GM18517 (cell line): ENCODE measurements around the gene SEMA7A.
"Not testable (repeated sequence)": the region's sequence is repeated elsewhere in the genome, so short reads cannot be mapped to it uniquely, and the experiment has no call there.

Source experiments
- ATAC-seq: cut with Tn5 transposase; IDR thresholded peaks from one replicate; pipeline ENCODE4 v1.9.1; 2021; ENCODE audit warnings: mild to moderate bottlenecking, moderate library complexity; ENCODE audit not compliant: unreplicated experiment

The SEMA7A gene

DNA sequence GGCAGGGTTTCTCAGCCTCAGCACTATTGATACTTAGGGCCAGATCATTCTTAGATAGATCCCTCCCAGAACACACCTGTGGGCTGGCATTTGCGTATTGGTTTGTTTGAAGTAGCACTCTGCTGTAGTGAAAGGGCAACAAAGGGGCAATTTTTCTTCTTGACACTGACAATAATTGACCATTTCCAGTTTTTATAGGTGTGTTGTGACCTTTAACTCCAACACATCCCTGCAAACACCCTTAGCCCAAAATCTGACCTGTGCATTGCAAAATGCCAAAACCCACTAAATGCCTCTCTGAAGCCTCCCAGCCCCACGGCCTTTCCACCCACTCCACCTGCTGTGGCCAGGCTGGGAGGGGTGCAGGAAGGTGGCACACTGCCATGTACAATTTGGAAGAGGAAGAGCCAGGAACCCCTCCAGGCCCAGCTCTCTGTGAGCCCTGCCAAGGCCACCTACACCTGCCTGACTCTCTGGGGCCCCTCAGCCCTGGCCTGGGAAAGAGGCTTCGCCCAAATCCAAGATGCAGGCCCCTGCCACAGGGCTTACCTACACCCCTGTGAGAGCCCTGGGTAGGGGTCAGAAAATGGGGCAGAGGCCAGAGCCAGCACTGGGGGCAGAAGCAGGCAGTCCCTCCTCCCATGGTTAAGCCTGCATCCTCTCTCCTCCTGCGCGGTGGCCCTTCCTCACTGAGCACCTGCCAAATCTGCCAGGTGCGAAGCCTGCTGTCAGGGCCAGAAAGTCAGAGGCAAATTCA lies 56.8 kb downstream of the SEMA7A start:
- no peak for ATAC-seq

DNA sequence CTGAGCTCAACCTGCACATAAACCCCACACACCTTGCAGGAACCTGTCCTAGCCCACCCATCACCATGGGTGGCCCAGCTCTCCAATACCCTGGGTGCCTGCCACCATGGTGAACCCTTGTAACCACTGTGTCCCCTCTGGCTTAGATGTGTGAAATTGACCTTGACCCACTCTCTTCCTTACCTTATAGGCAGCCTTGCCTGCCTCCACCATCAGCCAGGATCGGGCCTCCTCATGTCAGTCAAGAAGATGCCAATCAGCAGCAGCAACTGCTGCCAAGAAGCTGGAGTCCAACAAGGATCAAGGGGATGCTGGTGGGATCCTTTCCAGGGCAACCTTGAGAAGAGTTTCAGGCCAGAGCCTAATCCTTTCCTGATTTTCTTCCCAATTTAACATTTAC lies 57.5 kb downstream of the SEMA7A start:
- no peak for ATAC-seq

DNA sequence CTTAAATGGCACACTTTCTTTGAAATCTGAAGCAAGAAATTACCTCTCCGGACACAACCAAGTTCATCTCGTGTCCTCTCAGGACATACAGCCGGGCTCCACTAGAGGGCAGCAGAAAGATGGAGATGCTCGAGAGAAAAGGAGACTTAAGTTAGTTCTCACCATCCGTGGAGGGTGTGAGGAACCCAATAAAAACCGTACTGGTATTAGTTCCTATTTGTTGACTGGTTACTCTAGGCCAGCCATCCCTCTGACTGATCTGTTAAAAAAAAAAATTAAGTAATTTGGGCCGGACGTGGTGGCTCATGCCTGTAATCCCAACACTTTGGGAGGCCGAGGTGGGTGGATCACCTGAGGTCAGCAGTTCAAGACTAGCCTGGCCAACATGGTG lies 58.5 kb downstream of the SEMA7A start:
- ATAC-seq: peak; percentile 43

DNA sequence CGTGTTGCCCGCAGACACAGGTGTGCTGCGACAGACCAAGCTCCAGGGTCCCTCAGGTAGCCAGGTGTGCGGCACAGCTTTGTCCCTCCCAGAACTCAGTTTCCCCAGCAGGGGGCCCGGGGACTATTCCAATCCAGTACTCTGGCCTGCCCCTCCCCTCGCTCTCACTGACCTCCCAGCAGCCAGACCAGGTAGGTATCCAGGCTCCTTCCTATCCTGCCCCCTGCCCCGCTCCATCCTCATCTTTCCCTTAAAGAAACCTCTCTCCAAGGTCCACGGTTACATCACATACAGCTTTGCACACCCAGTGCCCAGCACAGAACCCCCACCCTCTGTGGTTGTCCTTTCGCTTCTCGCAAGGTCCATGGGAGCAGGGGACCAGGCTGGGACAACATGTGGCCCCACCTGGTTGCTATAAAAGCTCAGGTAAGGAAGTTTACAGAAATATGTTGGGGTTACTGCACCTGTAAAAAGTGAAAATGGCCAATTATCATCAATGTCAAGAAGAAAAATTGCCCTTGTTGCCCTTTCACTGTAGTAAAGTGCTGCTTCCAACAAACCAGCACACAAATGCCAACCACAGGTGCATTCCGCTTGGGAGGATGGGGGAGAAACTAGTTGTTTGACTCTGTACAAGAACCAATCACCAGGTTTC lies 59.0 kb downstream of the SEMA7A start:
- peak; percentile 11 for ATAC-seq

DNA sequence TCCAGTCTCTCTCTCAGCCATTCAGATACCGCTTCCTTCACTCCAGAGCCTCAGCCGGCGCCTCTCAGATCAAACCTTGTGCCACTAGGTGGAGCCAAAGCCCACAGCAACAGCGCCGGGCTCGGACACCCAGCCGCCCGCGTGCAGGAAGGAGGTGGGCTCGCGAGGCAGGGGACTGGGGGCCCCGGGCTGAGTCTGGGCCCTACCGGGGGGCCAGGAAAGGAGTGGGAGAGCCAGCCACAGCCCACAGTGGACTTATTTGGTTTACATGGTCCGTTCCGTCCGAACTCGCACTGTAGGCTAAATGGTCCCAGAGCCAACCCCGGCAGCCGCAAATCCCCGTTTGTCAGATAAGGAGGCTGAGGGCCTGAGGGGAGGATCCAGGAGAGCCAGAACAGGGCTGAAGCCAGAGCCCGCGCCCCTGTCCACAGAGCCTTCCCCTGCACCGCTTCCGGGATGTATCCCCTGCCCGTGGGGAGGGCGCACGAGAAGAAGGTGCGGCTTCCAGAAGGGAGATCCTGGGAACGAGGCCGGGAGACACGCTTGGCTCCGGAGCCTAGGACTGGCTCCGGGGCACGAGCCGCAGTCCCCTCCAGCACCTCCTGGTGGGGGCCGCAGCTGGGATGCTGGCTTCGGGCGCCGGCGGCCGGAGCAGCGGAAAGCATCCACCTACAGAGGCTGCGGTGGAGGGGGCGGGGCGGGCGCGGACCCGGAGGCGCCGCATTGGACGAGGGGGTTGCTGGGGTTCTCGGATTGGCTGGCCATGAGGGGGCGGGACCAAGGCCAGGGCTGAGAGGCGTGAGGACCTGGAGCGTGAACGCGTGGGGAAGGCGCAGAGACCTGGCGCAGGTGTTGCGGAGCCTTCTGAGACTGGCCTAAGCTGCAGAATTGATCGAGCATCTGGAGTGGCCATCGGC lies 59.8 kb downstream of the SEMA7A start:
- ATAC-seq: peak; percentile 47

DNA sequence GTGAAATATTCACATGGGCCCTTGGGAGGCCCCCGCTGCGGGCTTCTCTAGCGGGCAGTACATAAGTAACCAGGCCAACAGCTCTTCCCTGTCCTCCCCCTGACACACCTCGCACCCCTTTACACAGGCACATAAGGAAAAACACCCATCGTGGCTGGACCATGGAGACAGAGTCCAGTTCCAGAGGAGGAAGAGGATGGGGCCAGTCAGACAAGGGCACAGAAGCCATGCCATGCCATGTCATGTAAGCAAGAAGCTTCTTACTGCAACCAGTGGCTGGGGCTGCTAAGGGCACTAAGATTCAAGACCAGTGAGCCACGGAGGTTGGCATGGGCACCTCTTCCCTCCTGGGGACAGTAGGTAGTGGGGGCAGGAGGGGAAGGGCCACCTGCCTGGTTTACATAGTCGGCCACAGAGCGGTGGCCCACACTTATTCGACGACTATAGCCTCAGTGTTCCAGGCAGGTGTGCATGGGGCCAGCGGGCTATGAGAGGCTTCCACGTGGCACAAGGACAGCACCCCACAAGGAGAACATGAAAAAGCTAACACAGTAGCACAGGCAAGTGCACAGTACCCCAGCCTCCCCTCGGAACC lies 60.6 kb downstream of the SEMA7A start:
- no peak for ATAC-seq

DNA sequence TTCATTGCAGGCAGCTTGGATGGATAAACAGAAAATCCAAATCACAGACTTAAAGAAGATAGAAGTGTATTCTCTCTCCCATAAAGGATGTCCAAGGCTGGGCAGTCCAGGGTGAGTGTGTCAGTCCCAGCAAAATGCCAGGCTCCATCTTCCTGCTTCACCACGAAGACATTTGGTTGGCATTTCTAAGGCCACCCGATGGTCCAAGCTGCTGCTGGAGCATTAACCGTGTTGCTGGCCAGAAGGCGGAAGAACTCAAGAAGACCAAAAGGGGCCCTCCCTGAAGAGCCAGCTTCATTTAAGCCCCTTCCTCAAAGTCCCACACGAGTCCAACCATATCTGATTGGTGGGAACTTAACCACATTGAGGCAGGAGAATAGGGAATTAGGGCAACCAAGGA lies 63.3 kb downstream of the SEMA7A start:
- no peak for ATAC-seq

DNA sequence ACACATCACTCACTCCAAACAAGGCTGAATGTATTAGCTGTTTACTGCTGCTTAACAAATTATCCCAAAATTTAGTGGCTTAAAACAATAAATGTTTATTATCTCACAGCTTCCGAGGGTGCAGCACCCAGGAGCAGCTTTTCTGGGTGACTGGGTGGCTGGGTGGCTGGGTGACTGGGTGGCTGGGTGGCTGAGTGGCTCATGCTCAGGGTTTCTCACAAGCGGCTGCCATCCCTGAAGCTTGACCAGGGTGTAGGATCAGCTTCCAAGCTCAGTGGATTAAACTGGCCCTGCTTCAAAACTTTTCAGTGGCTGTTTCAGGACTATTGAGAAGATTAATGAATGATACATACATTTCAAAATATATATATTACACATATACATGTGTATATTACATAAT lies 64.0 kb downstream of the SEMA7A start:
- ATAC-seq: no peak

DNA sequence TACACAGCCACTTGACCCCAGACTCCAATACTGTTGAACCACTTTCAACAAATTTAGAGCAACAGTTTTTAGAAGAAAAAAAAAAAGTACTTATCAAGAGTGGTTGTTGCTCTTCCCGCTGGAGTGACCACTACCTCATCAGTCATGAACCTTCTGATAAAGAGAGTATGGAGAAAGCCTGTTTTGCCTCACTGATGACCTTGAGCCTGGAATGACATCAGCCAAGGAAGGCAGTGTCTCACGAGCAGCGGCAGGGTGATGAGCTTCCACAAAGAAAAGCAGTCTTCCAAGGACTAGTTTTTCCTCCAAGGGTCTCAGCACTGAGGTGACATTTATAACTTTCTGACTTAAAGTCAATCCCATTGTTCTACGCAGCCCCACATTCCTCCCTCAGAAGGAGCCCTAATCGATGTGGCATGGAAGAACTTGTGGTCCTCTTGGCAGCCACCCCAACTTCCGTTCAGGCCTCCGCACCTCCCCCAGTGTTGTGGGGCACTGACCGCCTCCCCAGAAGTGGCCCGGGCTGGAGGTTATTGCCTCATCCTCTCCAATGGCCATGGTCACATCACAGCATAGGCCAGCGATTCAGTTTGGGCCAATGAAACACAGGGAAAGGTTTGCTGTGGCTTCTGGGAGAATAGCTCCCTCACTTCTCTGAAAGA lies 64.5 kb downstream of the SEMA7A start:
- ATAC-seq: no peak

DNA sequence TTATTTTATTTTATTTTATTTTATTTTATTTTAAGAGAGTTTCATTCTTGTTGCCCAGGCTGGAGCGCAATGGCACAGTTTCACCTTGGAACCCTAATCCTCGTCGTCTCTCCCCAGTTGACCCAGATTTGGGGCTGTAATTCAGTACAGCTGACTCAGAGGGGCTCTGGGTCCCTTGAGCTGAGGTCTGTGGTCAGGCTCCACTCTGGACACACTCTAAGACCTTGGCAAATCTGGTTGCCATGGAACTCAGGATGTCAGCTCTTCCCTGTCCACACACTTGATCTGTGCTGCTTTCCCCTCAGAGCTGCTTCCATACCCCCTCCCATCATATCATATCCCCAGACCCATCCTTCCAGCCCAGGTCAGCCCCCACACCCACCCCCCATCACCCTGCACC lies 65.6 kb downstream of the SEMA7A start:
- no peak for ATAC-seq

DNA sequence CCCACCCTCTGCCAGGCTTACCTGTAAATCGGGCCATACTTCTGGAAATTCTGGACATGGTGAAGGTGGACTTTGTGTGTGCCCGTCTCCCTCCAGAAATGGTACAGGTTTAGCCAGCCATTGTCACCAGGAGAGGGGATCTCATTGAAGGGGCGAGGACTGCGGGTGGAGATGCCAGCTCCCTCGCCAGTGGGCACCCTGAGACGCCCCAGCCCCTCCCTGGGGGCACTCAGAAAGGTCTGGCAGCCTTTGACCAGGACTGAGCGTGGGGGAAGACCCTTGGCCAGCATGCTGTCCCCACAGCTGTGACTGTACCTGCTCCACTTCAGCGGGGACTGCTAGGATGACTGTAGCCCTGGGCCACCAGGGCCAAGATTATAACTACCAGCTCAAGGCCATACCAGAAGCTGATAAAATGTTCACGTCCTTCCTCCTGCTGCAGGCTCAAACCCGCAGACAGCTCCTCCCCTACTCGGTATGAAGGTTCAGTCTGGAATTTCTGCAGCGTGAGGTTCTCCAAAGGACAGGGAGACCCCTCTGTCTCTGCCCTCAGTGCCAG lies 66.4 kb downstream of the SEMA7A start, which contains the start of gene CYP11A1:
Gene CYP11A1 (minus strand): TSS at position 351 of the 559 bp plus-strand sequence. CDS start 61 bp downstream, at position 290.
- no peak for ATAC-seq

DNA sequence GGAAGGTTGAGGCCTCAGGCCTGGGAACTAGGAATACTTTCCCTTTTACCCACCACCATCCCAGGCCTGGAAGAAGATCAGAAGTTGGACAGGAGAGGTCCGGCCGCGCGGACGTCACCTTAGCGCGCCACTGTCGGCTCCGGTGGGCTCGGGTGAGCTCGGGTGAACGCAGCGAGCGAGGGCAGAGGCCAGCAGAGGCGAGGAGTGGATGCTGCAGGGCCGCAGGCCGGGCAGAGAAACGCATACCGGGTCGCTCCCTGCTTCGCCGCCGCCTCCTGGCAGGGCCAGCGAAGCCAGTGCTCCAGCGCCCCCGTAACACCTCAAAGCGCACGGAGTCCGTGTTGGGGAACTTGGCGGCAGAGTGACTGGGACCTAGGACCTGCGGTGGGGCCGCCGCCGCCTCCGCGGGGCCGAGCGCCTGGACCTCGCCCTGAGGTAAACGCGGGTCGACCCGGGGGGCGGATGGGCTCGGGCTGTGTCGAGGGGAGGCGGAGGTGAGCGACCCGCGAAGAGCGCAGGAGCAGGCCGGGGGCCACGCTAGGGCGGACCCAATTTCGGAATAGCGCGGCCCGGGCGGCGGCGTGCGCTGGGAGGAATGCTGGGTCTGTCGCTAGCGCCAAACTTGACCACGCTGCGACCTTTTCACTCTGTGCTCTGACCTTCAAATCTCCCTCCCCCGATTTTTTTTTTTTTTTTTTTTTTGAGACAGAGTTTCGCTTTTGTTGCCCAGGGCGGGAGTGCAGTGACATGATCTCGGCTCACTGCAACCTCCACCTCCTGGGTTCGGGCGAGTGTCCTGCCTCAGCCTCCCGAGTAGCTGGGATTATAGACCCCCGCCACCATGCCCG lies 67.9 kb downstream of the SEMA7A start:
- no peak for ATAC-seq

DNA sequence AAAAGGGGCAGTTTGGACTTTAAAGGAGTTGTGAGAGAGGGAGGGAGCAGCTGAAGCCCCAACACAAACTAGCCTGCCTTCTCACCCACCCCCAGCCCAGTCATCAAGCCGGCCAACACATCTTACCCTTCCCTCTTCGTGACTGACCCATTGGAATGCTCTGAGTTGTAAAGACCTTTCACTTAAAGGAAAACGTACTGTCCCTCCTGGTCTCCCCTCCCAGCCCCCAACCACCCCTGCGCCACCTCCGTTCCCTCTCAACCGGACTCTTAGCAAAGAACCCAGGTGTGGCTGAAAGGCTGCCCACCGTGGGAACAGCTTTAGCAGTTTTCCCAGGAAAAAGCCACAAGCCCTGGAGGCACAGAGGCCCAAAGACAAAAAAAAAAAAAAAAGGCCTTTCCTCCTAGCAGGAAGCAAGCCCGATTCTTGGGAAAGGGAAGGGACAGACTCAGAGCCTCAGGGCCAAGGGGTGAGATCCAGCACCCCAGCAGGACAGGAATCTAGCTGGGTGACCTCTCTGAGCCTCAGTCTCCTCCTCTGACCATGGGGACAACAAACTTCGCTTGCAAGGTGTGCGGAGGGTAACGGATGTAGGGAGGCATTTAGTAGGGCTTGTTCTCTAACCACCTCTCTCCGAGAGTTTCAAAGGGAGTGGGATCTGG lies 68.7 kb downstream of the SEMA7A start:
- ATAC-seq: no peak

DNA sequence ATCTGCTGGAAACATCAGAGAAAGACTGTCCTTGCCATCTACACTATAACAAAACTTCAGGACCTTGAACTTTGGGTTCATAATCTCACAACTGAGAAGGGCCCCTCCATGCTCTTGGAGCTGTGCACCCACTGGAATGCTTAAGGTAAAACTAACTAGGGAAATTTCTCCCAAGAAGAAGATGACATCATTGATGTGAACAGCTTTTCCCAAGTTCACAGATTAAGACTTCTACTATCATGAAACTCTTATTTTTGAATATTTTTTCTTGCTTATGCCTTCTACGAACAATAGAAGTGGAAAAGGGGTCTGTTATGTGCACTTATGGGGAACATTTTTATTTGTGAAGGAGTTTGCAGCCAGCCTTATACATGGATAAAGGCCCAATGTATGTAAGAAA lies 71.3 kb downstream of the SEMA7A start:
- no peak for ATAC-seq

DNA sequence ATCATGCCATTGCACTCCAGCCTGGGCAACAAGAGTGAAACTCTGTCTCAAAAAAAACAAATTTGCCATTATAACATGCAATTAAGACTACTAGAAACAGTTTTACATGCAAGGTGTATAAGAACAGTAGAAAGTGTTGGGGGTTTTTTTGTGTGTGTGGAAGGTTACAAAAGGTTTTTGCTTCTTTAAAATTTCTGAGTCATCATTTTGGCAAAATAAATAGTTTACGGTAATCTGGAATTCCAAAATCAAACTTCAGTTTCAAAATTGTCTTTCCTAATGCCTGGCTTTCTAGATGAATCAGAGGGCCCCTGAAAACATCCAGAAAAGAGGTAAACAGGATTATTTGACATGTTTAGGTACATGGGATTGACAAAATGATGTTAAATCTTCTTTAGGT lies 72.9 kb downstream of the SEMA7A start:
- ATAC-seq: not testable (repeated sequence)

DNA sequence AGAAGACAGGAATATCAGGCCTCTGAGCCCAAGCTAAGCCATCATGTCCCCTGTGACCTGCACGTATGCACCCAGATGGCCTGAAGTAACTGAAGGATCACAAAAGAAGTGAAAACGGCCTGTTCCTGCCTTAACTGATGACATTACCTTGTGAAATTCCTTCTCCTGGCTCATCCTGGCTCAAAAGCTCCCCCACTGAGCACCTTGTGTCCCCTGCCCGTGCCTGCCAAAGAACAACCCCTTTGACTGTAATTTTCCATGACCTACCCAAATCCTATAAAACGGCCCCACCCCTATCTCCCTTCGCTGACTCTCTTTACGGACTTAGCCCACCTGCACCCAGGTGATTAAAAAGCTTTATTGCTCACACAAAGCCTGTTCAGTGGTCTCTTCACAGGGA lies 74.4 kb downstream of the SEMA7A start:
- not testable (repeated sequence) for ATAC-seq
